ENCODE measurements around the gene KRT71. TPM values are rescaled to one million over a fixed set of nuclear protein-coding genes. Genes with fewer than 3 reads are reported as not detected.

Gene KRT71
- total RNA-seq, 1 experiment from 2014 or later = not detected

GRCh38 chr12:52578469-52578868 lies 25.5 kb upstream of the KRT71 start:
- no peak for TF ChIP-seq YY1 (IDR thresholded peaks at IDR 0.05; ENCODE audit: extremely low read depth, insufficient replicate concordance, low read depth, low read length)
- TF ChIP-seq CTCF (IDR thresholded peaks at IDR 0.05 in 2 of 3, conservative IDR thresholded peaks at IDR 0.05 in 1 of 3; ENCODE audit: borderline replicate concordance in 1 of 3, insufficient read depth in 1 of 3, low read depth in 2 of 3, low read length in 2 of 3) = no peak
- TF ChIP-seq ZFX (IDR thresholded peaks at IDR 0.05) = no peak
- no TSS peak for BruUV-seq (replicated peaks)

GRCh38 chr12:52577316-52577715 lies 24.4 kb upstream of the KRT71 start:
- no peak overlapping the region for H3K27ac ChIP-seq (ENCODE audit: low read depth, low read length)
- TF ChIP-seq EZH2phosphoT487 (IDR thresholded peaks at IDR 0.05; ENCODE audit: borderline replicate concordance) = no peak
- TF ChIP-seq ELF1 (IDR thresholded peaks at IDR 0.05; ENCODE audit: borderline replicate concordance, low read depth) = no peak
- no peak for TF ChIP-seq EGR1 (IDR thresholded peaks at IDR 0.05; ENCODE audit: low read depth)
- TF ChIP-seq CTCF (IDR thresholded peaks at IDR 0.05 in 2 of 3, conservative IDR thresholded peaks at IDR 0.05 in 1 of 3; ENCODE audit: borderline replicate concordance in 1 of 3, insufficient read depth in 1 of 3, low read depth in 2 of 3, low read length in 2 of 3) = no peak
- ATAC-seq (no peak), DNase-seq (ENCODE audit: low read depth, low spot score) (no peak)
- no peak overlapping the region for H3K4me3 ChIP-seq (replicated peaks in 1 of 2; ENCODE audit: low read depth in 1 of 2, low read length in 2 of 2)
- H3K79me2 ChIP-seq (ENCODE audit: insufficient read depth, low read length) = no peaks in the 10 kb centered on the region
- H2AFZ ChIP-seq (ENCODE audit: low read depth, low read length, poor library complexity, severe bottlenecking) = no peak overlapping the region
- no peaks in the 10 kb centered on the region for H3K9me3 ChIP-seq (ENCODE audit: control insufficient read depth in 1 of 2, insufficient read depth in 1 of 2, low read depth in 1 of 2, low read length in 2 of 2)
- no peak overlapping the region for H3K4me2 ChIP-seq (ENCODE audit: low read length)
- no peaks in the 10 kb centered on the region for H3K27me3 ChIP-seq (ENCODE audit: insufficient read depth, low read length)
- BruUV-seq (replicated peaks) = no TSS peak
- ChIA-PET RAD21 (ENCODE audit: low non-redundant PET in 1 of 2, low total read pairs in 2 of 2, uncharacterized antibody in 2 of 2, unreplicated experiment in 2 of 2) (no interaction called here), CTCF (no interaction called here), POLR2A (no interaction called here)
- peaks cover 0 to 29% of the 10 kb centered on the region in 2 experiments; a peak in 3 of 4 replicates for H3K4me1 ChIP-seq (ENCODE audit: control insufficient read depth in 1 of 2, insufficient read depth in 2 of 2, low read length in 2 of 2)
- H4K20me1 ChIP-seq (ENCODE audit: insufficient read depth) = no peaks in the 10 kb centered on the region
- H3K9me2 ChIP-seq (ENCODE audit: insufficient read depth) = no peaks in the 10 kb centered on the region
- intact Hi-C loops (cut with micrococcal nuclease) = no loop called here
- H3K9ac ChIP-seq (ENCODE audit: low read length) = no peak overlapping the region
- no peaks in the 10 kb centered on the region for H3K36me3 ChIP-seq (ENCODE audit: control insufficient read depth in 1 of 2, insufficient read depth in 2 of 2, low read length in 2 of 2)

More at GRCh38 chr12:52578469-52578868, 25.5 kb upstream of the KRT71 start:
- H3K4me3 ChIP-seq (replicated peaks in 1 of 2; ENCODE audit: low read depth in 1 of 2, low read length in 2 of 2) = no peak overlapping the region
- no peaks in the 10 kb centered on the region for H3K27me3 ChIP-seq (ENCODE audit: insufficient read depth, low read length)
- no peaks in the 10 kb centered on the region for H3K79me2 ChIP-seq (ENCODE audit: insufficient read depth, low read length)
- RAD21 ChIA-PET (ENCODE audit: low non-redundant PET in 1 of 2, low total read pairs in 2 of 2, uncharacterized antibody in 2 of 2, unreplicated experiment in 2 of 2) = interaction anchor here in 1 of 2 experiments (0.6 kb wide), 1 partner anchor 412 kb away, joined by 3 read pairs; no protein-coding TSS in a partner anchor
- CTCF ChIA-PET = interaction anchor here (0.8 to 1.2 kb wide), 3 partner anchors 183 to 301 kb away, joined by 3 read pairs; no protein-coding TSS in a partner anchor
- peaks cover 0 to 40% of the 10 kb centered on the region in 2 experiments; a peak in 3 of 4 replicates for H3K4me1 ChIP-seq (ENCODE audit: control insufficient read depth in 1 of 2, insufficient read depth in 2 of 2, low read length in 2 of 2)
- no peak overlapping the region for H3K9ac ChIP-seq (ENCODE audit: low read length)
- H3K9me2 ChIP-seq (ENCODE audit: insufficient read depth) = no peaks in the 10 kb centered on the region
- H4K20me1 ChIP-seq (ENCODE audit: insufficient read depth) = no peaks in the 10 kb centered on the region
- no peak overlapping the region for H2AFZ ChIP-seq (ENCODE audit: low read depth, low read length, poor library complexity, severe bottlenecking)
- H3K4me2 ChIP-seq (ENCODE audit: low read length) = no peak overlapping the region
- POLR2A ChIA-PET = no interaction called here
- no peaks in the 10 kb centered on the region for H3K36me3 ChIP-seq (ENCODE audit: control insufficient read depth in 1 of 2, insufficient read depth in 2 of 2, low read length in 2 of 2)
- H3K9me3 ChIP-seq (ENCODE audit: control insufficient read depth in 1 of 2, insufficient read depth in 1 of 2, low read depth in 1 of 2, low read length in 2 of 2) = no peaks in the 10 kb centered on the region
- ATAC-seq (no peak), DNase-seq (ENCODE audit: low read depth, low spot score) (no peak)
- H3K27ac ChIP-seq (ENCODE audit: low read depth, low read length) = no peak overlapping the region
- intact Hi-C loops (cut with micrococcal nuclease) = no loop called here
